HK-2 (cell line): Measurements from ENCODE around the gene TRMT2A.

ENCODE experiments used
- DNase-seq: peaks from one replicate; pipeline ENCODE4 v3.0.0-alpha.2; 2018; ENCODE audit not compliant: unreplicated experiment

Gene TRMT2A

GRCh38 chr22:20133930-20134549 lies 17.0 kb upstream of the TRMT2A start:
- no peak for DNase-seq

GRCh38 chr22:20132686-20133246 lies 15.7 kb upstream of the TRMT2A start:
- no peak for DNase-seq

GRCh38 chr22:20131859-20132685 lies 15.0 kb upstream of the TRMT2A start:
- no peak for DNase-seq

- DNase-seq = no peak
Observed at GRCh38 chr22:20131597-20131858, 14.5 kb upstream of the TRMT2A start, which contains the start of gene ZDHHC8. TSS of gene ZDHHC8 (plus strand) at chr22:20131804. CDS start at chr22:20131948, 144 bp downstream.

- DNase-seq = peak; percentile 59
Observed at GRCh38 chr22:20130731-20131596, 13.9 kb upstream of the TRMT2A start.

- DNase-seq = no peak
Observed at GRCh38 chr22:20130319-20130718, 13.3 kb upstream of the TRMT2A start.

GRCh38 chr22:20129747-20130014 lies 12.7 kb upstream of the TRMT2A start:
- DNase-seq = no peak

- DNase-seq = no peak
Observed at GRCh38 chr22:20128902-20129746, 12.1 kb upstream of the TRMT2A start.

GRCh38 chr22:20128619-20128901 lies 11.5 kb upstream of the TRMT2A start:
- DNase-seq = no peak

GRCh38 chr22:20127869-20128618 lies 11.0 kb upstream of the TRMT2A start:
- no peak for DNase-seq

- DNase-seq = no peak
Observed at GRCh38 chr22:20127318-20127868, 10.4 kb upstream of the TRMT2A start.

- DNase-seq = no peak
Observed at GRCh38 chr22:20126284-20127029, 9.4 kb upstream of the TRMT2A start.

GRCh38 chr22:20125201-20126174 lies 8.5 kb upstream of the TRMT2A start:
- DNase-seq = no peak

- no peak for DNase-seq
Observed at GRCh38 chr22:20124083-20124787, 7.2 kb upstream of the TRMT2A start.

- no peak for DNase-seq
Observed at GRCh38 chr22:20123366-20124082, 6.5 kb upstream of the TRMT2A start.

GRCh38 chr22:20121856-20122415 lies 4.9 kb upstream of the TRMT2A start:
- no peak for DNase-seq
